ENCODE measurements around the gene CLPX.

The CLPX gene

GRCh38 chr15:65134538-65134937, 50.6 kb downstream of the CLPX start:
- H3K27me3 ChIP-seq (replicated peaks; ENCODE audit: insufficient read depth, low read length): no peaks in the 10 kb centered on the region
- TF ChIP-seq EZH2phosphoT487 (IDR thresholded peaks at IDR 0.05; ENCODE audit: low read length) (no peak), EZH2 (optimal IDR thresholded peaks at IDR 0.05; ENCODE audit: low read depth, low read length) (no peak)
- TF ChIP-seq, protein P1, sequence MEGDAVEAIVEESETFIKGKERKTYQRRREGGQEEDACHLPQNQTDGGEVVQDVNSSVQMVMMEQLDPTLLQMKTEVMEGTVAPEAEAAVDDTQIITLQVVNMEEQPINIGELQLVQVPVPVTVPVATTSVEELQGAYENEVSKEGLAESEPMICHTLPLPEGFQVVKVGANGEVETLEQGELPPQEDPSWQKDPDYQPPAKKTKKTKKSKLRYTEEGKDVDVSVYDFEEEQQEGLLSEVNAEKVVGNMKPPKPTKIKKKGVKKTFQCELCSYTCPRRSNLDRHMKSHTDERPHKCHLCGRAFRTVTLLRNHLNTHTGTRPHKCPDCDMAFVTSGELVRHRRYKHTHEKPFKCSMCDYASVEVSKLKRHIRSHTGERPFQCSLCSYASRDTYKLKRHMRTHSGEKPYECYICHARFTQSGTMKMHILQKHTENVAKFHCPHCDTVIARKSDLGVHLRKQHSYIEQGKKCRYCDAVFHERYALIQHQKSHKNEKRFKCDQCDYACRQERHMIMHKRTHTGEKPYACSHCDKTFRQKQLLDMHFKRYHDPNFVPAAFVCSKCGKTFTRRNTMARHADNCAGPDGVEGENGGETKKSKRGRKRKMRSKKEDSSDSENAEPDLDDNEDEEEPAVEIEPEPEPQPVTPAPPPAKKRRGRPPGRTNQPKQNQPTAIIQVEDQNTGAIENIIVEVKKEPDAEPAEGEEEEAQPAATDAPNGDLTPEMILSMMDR (IDR thresholded peaks at IDR 0.05; ENCODE audit: low read length): no peak
- H3K27ac ChIP-seq (ENCODE audit: low read length): no peak overlapping the region
- no peaks in the 10 kb centered on the region for H3K9me2 ChIP-seq (replicated peaks; ENCODE audit: insufficient read depth, low read length)
- H3K4me3 ChIP-seq (ENCODE audit: low read length): 0 out of 2 replicates have a peak overlapping the region, but pooled peaks have one; percentile 85
- H3F3A ChIP-seq (ENCODE audit: insufficient read depth, low read length): peaks cover 6% of the 10 kb centered on the region; the same call in 1 of the 2 replicates
- H2AFZ ChIP-seq (ENCODE audit: low read length): peak overlapping the region; percentile 89
- no peaks in the 10 kb centered on the region for H3K36me3 ChIP-seq (replicated peaks; ENCODE audit: insufficient read depth, low read length)
- H3K9me3 ChIP-seq (replicated peaks; ENCODE audit: insufficient read depth, low read length): no peaks in the 10 kb centered on the region
- H3K9ac ChIP-seq (ENCODE audit: low read length): peak overlapping the region; percentile 88; the same call in 1 of the 2 replicates
- H3K4me2 ChIP-seq (ENCODE audit: low read depth, low read length): peak overlapping the region; percentile 84; the same call in 1 of the 2 replicates
- no peaks in the 10 kb centered on the region for H3K4me1 ChIP-seq (ENCODE audit: low read length)
- H4K20me1 ChIP-seq (ENCODE audit: insufficient read depth, low read length): no peaks in the 10 kb centered on the region
- no peak for DNase-seq
- H3K79me2 ChIP-seq (ENCODE audit: low read length): peaks cover 31% of the 10 kb centered on the region

DNA sequence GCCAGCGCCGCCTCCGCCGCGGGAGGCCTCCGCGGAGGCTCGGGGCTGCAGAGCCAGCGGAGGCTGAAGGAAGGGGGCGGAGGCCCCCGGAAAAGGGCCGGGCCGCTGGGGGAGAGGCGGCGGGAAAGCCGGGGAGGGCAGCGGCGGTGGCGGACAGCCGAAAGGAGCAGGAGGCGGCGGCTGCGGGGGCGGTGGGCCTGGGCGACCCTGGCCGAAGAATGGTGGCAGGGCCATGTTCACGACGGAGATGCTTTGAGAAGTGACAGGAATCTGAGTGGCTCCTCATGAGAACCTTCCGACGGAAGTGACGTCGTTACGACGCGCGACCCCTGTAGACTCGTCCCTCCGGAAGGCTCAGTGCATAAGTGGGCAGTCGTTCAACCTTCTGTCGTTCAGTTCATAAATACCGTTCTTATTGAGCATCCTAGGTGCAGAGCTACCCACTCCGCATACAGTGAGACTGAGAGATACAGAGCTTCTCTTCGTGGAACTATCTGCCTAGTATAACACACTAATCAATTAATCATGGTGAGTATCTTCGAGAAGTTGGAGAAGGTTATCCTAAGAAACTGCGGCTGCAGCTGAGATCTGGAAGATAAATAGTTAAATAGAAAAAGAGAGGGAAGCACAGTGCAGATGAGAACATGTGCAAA, 51.5 kb downstream of the CLPX start, which contains the start of gene PDCD7:
PDCD7 (minus strand) TSS at position 261 of the 653 bp plus-strand sequence; CDS start at position 234, 27 bp downstream.
- DNase-seq: peak; percentile 95

DNA sequence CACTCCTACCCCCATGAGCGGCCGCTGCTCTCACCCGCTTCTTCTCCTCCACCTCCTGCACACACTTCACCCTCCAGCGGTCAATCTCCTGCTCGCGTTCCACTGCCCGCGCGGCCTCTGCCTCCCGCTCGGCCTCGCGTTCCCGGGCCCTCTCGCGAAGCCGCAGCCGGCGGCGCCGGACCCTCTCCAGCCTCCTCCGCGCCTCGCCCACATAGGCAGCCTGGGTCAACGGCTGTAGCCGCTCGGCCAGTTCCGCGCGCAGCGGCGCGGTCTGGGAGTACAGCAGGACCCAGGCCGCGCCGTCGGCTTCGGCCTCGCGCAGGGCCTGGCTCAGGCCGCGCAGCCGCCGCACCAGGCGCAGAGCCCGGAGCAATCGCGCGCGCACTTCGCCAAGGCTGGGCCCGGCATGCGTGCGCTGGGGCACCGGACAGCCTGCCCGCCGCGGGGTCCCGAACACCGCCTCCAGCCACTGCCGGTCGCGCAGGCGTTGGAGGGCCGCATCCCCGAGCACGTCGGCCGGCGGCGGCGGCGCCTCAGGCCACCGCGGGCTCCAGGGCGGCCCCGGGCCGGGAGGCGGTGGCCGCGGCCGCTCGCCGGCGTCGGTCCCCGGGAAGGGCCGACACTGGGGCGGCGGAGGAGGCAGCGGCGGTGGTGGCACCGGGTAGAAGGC, 52.1 kb downstream of the CLPX start:
- peak overlapping the region; percentile 50; the same call in 1 of the 2 replicates for H2AFZ ChIP-seq (ENCODE audit: low read length)
- H3K27ac ChIP-seq (ENCODE audit: low read length): peak overlapping the region; percentile 85; the same call in 1 of the 2 replicates

More for the DNA sequence above, 51.5 kb downstream of the CLPX start, which contains the start of gene PDCD7:
- Histone ChIP-seq H3K36me3 (replicated peaks; ENCODE audit: insufficient read depth, low read length) (no peaks in the 10 kb centered on the region), H3K9me3 (replicated peaks; ENCODE audit: insufficient read depth, low read length) (no peaks in the 10 kb centered on the region), H3K4me3 (ENCODE audit: low read length) (peak within 1 kb of the TSS; percentile 95), H3K79me2 (ENCODE audit: low read length) (peaks cover 40% of the 10 kb centered on the region), H2AFZ (ENCODE audit: low read length) (peak within 1 kb of the TSS; percentile 89), H3F3A (ENCODE audit: insufficient read depth, low read length) (peaks cover 6% of the 10 kb centered on the region; the same call in 1 of the 2 replicates), H4K20me1 (ENCODE audit: insufficient read depth, low read length) (no peaks in the 10 kb centered on the region), H3K27me3 (replicated peaks; ENCODE audit: insufficient read depth, low read length) (no peaks in the 10 kb centered on the region), H3K27ac (ENCODE audit: low read length) (peak within 1 kb of the TSS; percentile 85), H3K4me1 (ENCODE audit: low read length) (no peaks in the 10 kb centered on the region), H3K9me2 (replicated peaks; ENCODE audit: insufficient read depth, low read length) (no peaks in the 10 kb centered on the region), H3K4me2 (ENCODE audit: low read depth, low read length) (peak within 1 kb of the TSS; percentile 84), H3K9ac (ENCODE audit: low read length) (peak within 1 kb of the TSS; percentile 88)
- TF ChIP-seq EZH2phosphoT487 (IDR thresholded peaks at IDR 0.05; ENCODE audit: low read length): no peak
- TF ChIP-seq, protein P1 (IDR thresholded peaks at IDR 0.05; ENCODE audit: low read length): no peak
- no peak for TF ChIP-seq EZH2 (optimal IDR thresholded peaks at IDR 0.05; ENCODE audit: low read depth, low read length)

More for the DNA sequence above, 52.1 kb downstream of the CLPX start:
- H3K9ac ChIP-seq (ENCODE audit: low read length): peak overlapping the region; percentile 88
- no peaks in the 10 kb centered on the region for H3K36me3 ChIP-seq (replicated peaks; ENCODE audit: insufficient read depth, low read length)
- peak overlapping the region; percentile 95 for H3K4me3 ChIP-seq (ENCODE audit: low read length)
- H3K9me2 ChIP-seq (replicated peaks; ENCODE audit: insufficient read depth, low read length): no peaks in the 10 kb centered on the region
- H3K4me2 ChIP-seq (ENCODE audit: low read depth, low read length): peak overlapping the region; percentile 74
- DNase-seq: peak; percentile 50
- no peaks in the 10 kb centered on the region for H4K20me1 ChIP-seq (ENCODE audit: insufficient read depth, low read length)
- no peaks in the 10 kb centered on the region for H3K27me3 ChIP-seq (replicated peaks; ENCODE audit: insufficient read depth, low read length)
- no peaks in the 10 kb centered on the region for H3K4me1 ChIP-seq (ENCODE audit: low read length)
- H3F3A ChIP-seq (ENCODE audit: insufficient read depth, low read length): peaks cover 6% of the 10 kb centered on the region; the same call in 1 of the 2 replicates
- H3K9me3 ChIP-seq (replicated peaks; ENCODE audit: insufficient read depth, low read length): no peaks in the 10 kb centered on the region
- TF ChIP-seq, protein P1 (IDR thresholded peaks at IDR 0.05; ENCODE audit: low read length): no peak
- no peak for TF ChIP-seq EZH2 (optimal IDR thresholded peaks at IDR 0.05; ENCODE audit: low read depth, low read length)
- TF ChIP-seq EZH2phosphoT487 (IDR thresholded peaks at IDR 0.05; ENCODE audit: low read length): no peak
- H3K79me2 ChIP-seq (ENCODE audit: low read length): peaks cover 45% of the 10 kb centered on the region
